SK-N-MC (cell line): ENCODE measurements around the gene INPP5A.

ENCODE experiments used
- DNase-seq: peaks from one replicate; pipeline ENCODE4 v3.0.0-alpha.2; 2011; ENCODE audit warnings: low read depth, low spot score
- H3K27ac ChIP-seq: fragments of 200-600 bp; sonication (generic); 2 replicates; pipeline ENCODE4 v1.5.1; 2016; ENCODE audit warnings: mixed run types
- H3K36me3 ChIP-seq: fragments of 200-600 bp; sonication (generic); 2 replicates; pipeline ENCODE4 v1.6.1; 2017; ENCODE audit warnings: antibody characterized with exemption, low read length, mixed read lengths; ENCODE audit not compliant: insufficient read depth
- H3K4me3 ChIP-seq: fragments of 200-600 bp; sonication (generic); 2 replicates; pipeline ENCODE4 v1.5.1; 2016
- H3K9ac ChIP-seq: fragments of 200-600 bp; sonication (generic); 2 replicates; pipeline ENCODE4 v1.8.0; 2017; ENCODE audit warnings: mixed run types, mixed read lengths; ENCODE audit not compliant: insufficient read length
- H3K9me3 ChIP-seq: fragments of 200-600 bp; sonication (generic); 2 replicates; pipeline ENCODE4 v1.6.1; 2017; ENCODE audit warnings: low read depth, mild to moderate bottlenecking, antibody characterized with exemption, low read length, moderate library complexity, mixed read lengths
- EZH2 ChIP-seq: fragments of 200-600 bp; sonication (generic); IDR thresholded peaks from one replicate; pipeline ENCODE4 v1.6.1; 2017; ENCODE audit warnings: antibody characterized with exemption
- FOXP2 ChIP-seq: optimal IDR thresholded peaks from 2 replicates; pipeline ENCODE3; 2011; ENCODE audit warnings: mild to moderate bottlenecking, moderate library complexity; ENCODE audit not compliant: insufficient read depth; ENCODE audit errors: extremely low read length, control extremely low read depth
- POLR2AphosphoS5 ChIP-seq: IDR thresholded peaks from 2 replicates; pipeline ENCODE4 v1.6.1; 2012; ENCODE audit warnings: mild to moderate bottlenecking, low read depth, low read length, borderline replicate concordance

The INPP5A gene

GRCh38 chr10:132508581-132509443 lies 28.8 kb upstream of the INPP5A start:
- H3K9me3 ChIP-seq, result no peaks in the 10 kb centered on the region
- no peak overlapping the region for H3K27ac ChIP-seq
- DNase-seq, result no peak
- no peak overlapping the region for H3K4me3 ChIP-seq
- no peak overlapping the region for H3K9ac ChIP-seq
- TF ChIP-seq EZH2, result no peak
- TF ChIP-seq FOXP2, result no peak
- no peak for TF ChIP-seq POLR2AphosphoS5
- H3K36me3 ChIP-seq, result no peaks in the 10 kb centered on the region

GRCh38 chr10:132509506-132510173 lies 27.9 kb upstream of the INPP5A start:
- DNase-seq, result no peak
- TF ChIP-seq EZH2, result no peak
- TF ChIP-seq POLR2AphosphoS5, result no peak
- TF ChIP-seq FOXP2, result no peak
- H3K27ac ChIP-seq, result no peak overlapping the region

DNA sequence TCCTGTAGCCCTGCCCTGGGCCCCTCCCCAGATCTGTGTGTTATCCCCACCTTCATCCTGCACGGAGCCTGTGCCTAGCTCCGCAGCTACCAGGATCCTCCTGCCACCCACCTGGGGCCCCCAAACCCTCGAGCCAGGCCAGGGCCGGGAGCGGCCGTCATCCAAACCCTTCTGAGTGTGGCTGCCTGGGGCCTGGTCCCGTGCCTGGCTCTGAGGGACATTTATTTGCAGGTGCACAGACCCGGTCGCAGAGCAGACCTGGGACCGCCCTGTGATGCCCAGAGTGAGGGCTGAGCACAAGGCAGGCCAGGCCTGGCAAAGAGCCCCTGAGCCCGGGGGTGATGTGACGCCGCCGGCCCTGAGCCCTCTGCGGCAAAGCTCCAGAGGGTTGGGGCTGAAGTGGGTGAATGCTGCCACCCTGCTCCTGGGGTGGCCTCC lies 27.4 kb upstream of the INPP5A start:
- no peak for DNase-seq
- H3K4me3 ChIP-seq, result no peak overlapping the region
- H3K36me3 ChIP-seq, result no peaks in the 10 kb centered on the region
- H3K9ac ChIP-seq, result no peak overlapping the region
- no peak overlapping the region for H3K27ac ChIP-seq
- TF ChIP-seq POLR2AphosphoS5, result no peak
- TF ChIP-seq FOXP2, result no peak
- TF ChIP-seq EZH2, result no peak
- H3K9me3 ChIP-seq, result no peaks in the 10 kb centered on the region

More at GRCh38 chr10:132509506-132510173, 27.9 kb upstream of the INPP5A start:
- Histone ChIP-seq H3K4me3 (no peak overlapping the region), H3K36me3 (no peaks in the 10 kb centered on the region), H3K9ac (no peak overlapping the region), H3K9me3 (no peaks in the 10 kb centered on the region)

GRCh38 chr10:132511121-132512051 lies 26.2 kb upstream of the INPP5A start:
- no peak overlapping the region for H3K4me3 ChIP-seq
- no peak for DNase-seq
- no peak for TF ChIP-seq POLR2AphosphoS5
- no peak for TF ChIP-seq FOXP2
- TF ChIP-seq EZH2, result no peak

DNA sequence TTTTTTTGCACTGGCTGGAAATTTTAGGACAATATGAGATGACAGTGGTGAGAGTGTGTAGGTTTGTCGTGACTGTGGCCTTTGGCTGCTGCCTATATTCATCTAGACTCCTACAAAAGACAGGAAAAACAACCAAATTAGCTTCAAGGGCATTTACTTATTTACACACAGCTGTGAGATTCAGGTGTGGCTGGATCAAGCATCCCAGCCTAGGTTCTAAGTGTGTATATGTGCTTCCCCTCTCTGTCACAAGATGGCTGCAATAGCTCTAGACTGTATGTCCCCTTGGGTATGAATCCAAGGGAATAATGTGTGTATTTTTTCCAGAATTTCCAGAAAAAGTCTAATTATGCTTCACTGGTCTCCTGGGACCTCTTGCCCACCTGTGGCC lies 25.5 kb upstream of the INPP5A start:
- no peak overlapping the region for H3K27ac ChIP-seq
- no peak for DNase-seq
- no peaks in the 10 kb centered on the region for H3K36me3 ChIP-seq
- H3K9ac ChIP-seq, result no peak overlapping the region
- no peak overlapping the region for H3K4me3 ChIP-seq
- H3K9me3 ChIP-seq, result no peaks in the 10 kb centered on the region
- TF ChIP-seq FOXP2 (no peak), POLR2AphosphoS5 (no peak), EZH2 (no peak)

More at GRCh38 chr10:132511121-132512051, 26.2 kb upstream of the INPP5A start:
- H3K9ac ChIP-seq, result no peak overlapping the region
- no peaks in the 10 kb centered on the region for H3K9me3 ChIP-seq
- no peaks in the 10 kb centered on the region for H3K36me3 ChIP-seq
- no peak overlapping the region for H3K27ac ChIP-seq

- H3K9me3 ChIP-seq, result no peaks in the 10 kb centered on the region
- no peak for DNase-seq
- H3K4me3 ChIP-seq, result no peak overlapping the region
- TF ChIP-seq EZH2, result no peak
- no peak for TF ChIP-seq FOXP2
- TF ChIP-seq POLR2AphosphoS5, result no peak
- H3K9ac ChIP-seq, result no peak overlapping the region
- no peaks in the 10 kb centered on the region for H3K36me3 ChIP-seq
- no peak overlapping the region for H3K27ac ChIP-seq
These were observed 24.8 kb upstream of the INPP5A start for GRCh38 chr10:132512693-132513345.

- Histone ChIP-seq H3K4me3 (no peak overlapping the region), H3K9ac (no peak overlapping the region), H3K27ac (no peak overlapping the region), H3K36me3 (no peaks in the 10 kb centered on the region), H3K9me3 (no peaks in the 10 kb centered on the region)
- no peak for DNase-seq
- TF ChIP-seq FOXP2 (no peak), POLR2AphosphoS5 (no peak), EZH2 (no peak)
These were observed 22.6 kb upstream of the INPP5A start for GRCh38 chr10:132514821-132515520.
